ENCODE results near the gene HUNK.
"Not testable (repeated sequence)": the region's sequence is repeated elsewhere in the genome, so short reads cannot be mapped to it uniquely, and the experiment has no call there.

Gene HUNK

GRCh38 chr21:31870472-31871193 is 2.2 kb upstream of the HUNK start:
- DNase-seq (ENCODE audit: low read depth): no peak

- not testable (repeated sequence) for DNase-seq (ENCODE audit: low read depth)
These were observed 1.4 kb upstream of the HUNK start for GRCh38 chr21:31871371-31871770.

- DNase-seq (ENCODE audit: low read depth): no peak
These were observed 758 bp upstream of the HUNK start for GRCh38 chr21:31872072-31872451.

GRCh38 chr21:31873275-31873695 is 465 bp downstream of the HUNK start:
- no peak for DNase-seq (ENCODE audit: low read depth)

- peak; percentile 48 for DNase-seq (ENCODE audit: low read depth)
These were observed 1.1 kb downstream of the HUNK start for GRCh38 chr21:31873696-31874599.

GRCh38 chr21:31874812-31875212 is 2.0 kb downstream of the HUNK start:
- no peak for DNase-seq (ENCODE audit: low read depth)

- no peak for DNase-seq (ENCODE audit: low read depth)
These were observed 2.7 kb downstream of the HUNK start for GRCh38 chr21:31875496-31876015.

GRCh38 chr21:31877463-31877957 is 4.7 kb downstream of the HUNK start:
- no peak for DNase-seq (ENCODE audit: low read depth)

- DNase-seq (ENCODE audit: low read depth): no peak
These were observed 6.0 kb downstream of the HUNK start for GRCh38 chr21:31878831-31879230.

- no peak for DNase-seq (ENCODE audit: low read depth)
These were observed 6.4 kb downstream of the HUNK start for GRCh38 chr21:31879241-31879650.

GRCh38 chr21:31879911-31880310 is 7.1 kb downstream of the HUNK start:
- no peak for DNase-seq (ENCODE audit: low read depth)

GRCh38 chr21:31880816-31881215 is 8.0 kb downstream of the HUNK start:
- DNase-seq (ENCODE audit: low read depth): no peak

GRCh38 chr21:31882711-31883110 is 9.9 kb downstream of the HUNK start:
- no peak for DNase-seq (ENCODE audit: low read depth)

GRCh38 chr21:31885146-31885545 is 12.3 kb downstream of the HUNK start:
- no peak for DNase-seq (ENCODE audit: low read depth)

GRCh38 chr21:31886915-31887314 is 14.1 kb downstream of the HUNK start:
- DNase-seq (ENCODE audit: low read depth): no peak

GRCh38 chr21:31887391-31887841 is 14.6 kb downstream of the HUNK start:
- DNase-seq (ENCODE audit: low read depth): no peak

- no peak for DNase-seq (ENCODE audit: low read depth)
These were observed 16.1 kb downstream of the HUNK start for GRCh38 chr21:31888936-31889371.

GRCh38 chr21:31889460-31889859 is 16.6 kb downstream of the HUNK start:
- no peak for DNase-seq (ENCODE audit: low read depth)

GRCh38 chr21:31892686-31893085 is 19.9 kb downstream of the HUNK start:
- no peak for DNase-seq (ENCODE audit: low read depth)

GRCh38 chr21:31893851-31894415 is 21.1 kb downstream of the HUNK start:
- no peak for DNase-seq (ENCODE audit: low read depth)

- DNase-seq (ENCODE audit: low read depth): no peak
These were observed 21.6 kb downstream of the HUNK start for GRCh38 chr21:31894457-31894856.

- DNase-seq (ENCODE audit: low read depth): no peak
These were observed 22.4 kb downstream of the HUNK start for GRCh38 chr21:31895077-31895835.

Measured in activated T-cell treated with anti-CD3 and anti-CD28 coated beads for 48 hours (primary cell).